ENCODE data around the gene PLCG1. TPM values are rescaled to one million over a fixed set of nuclear protein-coding genes. Genes with fewer than 3 reads are reported as not detected.

Gene PLCG1
- total and polyA plus RNA-seq, 11 donors, result 32.5 to 72.2 (median 52.8) TPM

DNA sequence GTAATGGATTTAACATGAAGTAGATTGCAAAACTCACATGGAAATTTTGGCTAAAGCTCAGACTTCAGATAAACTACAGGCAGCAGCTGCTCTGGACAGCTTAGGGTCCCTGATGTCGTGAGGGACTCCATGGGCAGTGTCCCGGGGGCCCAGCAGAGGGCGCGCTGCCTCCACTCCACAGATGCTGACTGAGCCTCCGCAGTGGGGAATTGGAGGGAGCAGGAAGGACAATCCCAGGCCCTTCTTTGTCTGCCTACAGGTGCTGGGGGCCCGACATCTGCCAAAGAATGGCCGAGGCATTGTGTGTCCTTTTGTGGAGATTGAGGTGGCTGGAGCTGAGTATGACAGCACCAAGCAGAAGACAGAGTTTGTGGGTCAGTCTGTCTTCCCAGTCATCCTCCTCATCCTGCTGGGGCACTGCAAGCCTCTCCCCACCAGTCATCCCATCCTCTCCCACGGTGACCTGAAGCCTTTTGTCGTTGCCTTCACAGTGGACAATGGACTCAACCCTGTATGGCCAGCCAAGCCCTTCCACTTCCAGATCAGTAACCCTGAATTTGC is 35.9 kb downstream of the PLCG1 start:
- H3K36me3 ChIP-seq, result peaks cover 0 to 92% (median 76%) of the 10 kb centered on the region in 9 donors
- no peak for TF ChIP-seq POLR2A (IDR thresholded peaks at IDR 0.05)
- peak; percentile 96 to 99 (median 98) for TF ChIP-seq CTCF (IDR thresholded peaks at IDR 0.05)
- intact Hi-C loops (cut with DNase I), result loop anchor here (1.0 to 10.0 kb wide), 16 partner anchors 36 to 242 kb away; partner anchors contain the start of genes LPIN3 (in 7 of the 10), PLCG1 (in 3 of the 10) and ZHX3 (in 3 of the 10)
- 5 to 14% (median 9%) methylated on average over 9 of the region's 9 CpGs for WGBS, 4 donors
- peak overlapping the region; percentile 68 to 93 (median 84) for H3K27ac ChIP-seq
- H3K27me3 ChIP-seq, result no peaks in the 10 kb centered on the region
- ATAC-seq, result peak; percentile 66 to 83 (median 80)
- no peak overlapping the region for H3K4me3 ChIP-seq
- peaks cover 14 to 71% (median 54%) of the 10 kb centered on the region in 12 donors for H3K4me1 ChIP-seq
- peak; percentile 85 to 92 (median 87) for DNase-seq
- no peaks in the 10 kb centered on the region for H3K9me3 ChIP-seq

- no peaks in the 10 kb centered on the region for H3K9me3 ChIP-seq
- H3K36me3 ChIP-seq, result peaks cover 0 to 85% (median 69%) of the 10 kb centered on the region in 9 donors
- H3K4me3 ChIP-seq, result no peak overlapping the region
- TF ChIP-seq POLR2A (IDR thresholded peaks at IDR 0.05), result no peak
- no peak for TF ChIP-seq CTCF (IDR thresholded peaks at IDR 0.05)
- H3K27ac ChIP-seq, result peak overlapping the region; percentile 54 to 93 (median 82)
- no peaks in the 10 kb centered on the region for H3K27me3 ChIP-seq
- 67 to 91% (median 88%) methylated on average over 1 to 13 of the region's 13 CpGs for WGBS, 4 donors
- peaks cover 14 to 77% (median 60%) of the 10 kb centered on the region in 12 donors for H3K4me1 ChIP-seq
- ATAC-seq (no peak), DNase-seq (peak in 2 of 5 donors; percentile 15 to 48)
- intact Hi-C loops (cut with DNase I), result loop anchor here (1.0 to 10.0 kb wide), 19 partner anchors 37 to 241 kb away; partner anchors contain the start of genes LPIN3 (in 7 of the 10), PLCG1 (in 3 of the 10) and ZHX3 (in 3 of the 10)
Observed at GRCh38 chr20:41173791-41174341, 36.5 kb downstream of the PLCG1 start.

GRCh38 chr20:41174373-41174772 is 37.0 kb downstream of the PLCG1 start:
- no peak overlapping the region for H3K4me3 ChIP-seq
- ATAC-seq, result no peak
- peaks cover 0 to 80% (median 64%) of the 10 kb centered on the region in 9 donors for H3K36me3 ChIP-seq
- peak overlapping the region; percentile 54 to 93 (median 82) for H3K27ac ChIP-seq
- H3K9me3 ChIP-seq, result no peaks in the 10 kb centered on the region
- peaks cover 17 to 82% (median 65%) of the 10 kb centered on the region in 12 donors for H3K4me1 ChIP-seq
- no peaks in the 10 kb centered on the region for H3K27me3 ChIP-seq
- DNase-seq, result peak in 3 of 5 donors; percentile 4 to 17 (median 5)
- TF ChIP-seq POLR2A (IDR thresholded peaks at IDR 0.05), result no peak
- TF ChIP-seq CTCF (IDR thresholded peaks at IDR 0.05), result no peak
- WGBS, 4 donors, result 77 to 95% (median 94%) methylated on average over 7 to 10 of the region's 10 CpGs
- intact Hi-C loops (cut with DNase I), result loop anchor here in 9 of 10 donors (1.0 to 10.0 kb wide), 12 partner anchors 37 to 240 kb away; partner anchors contain the start of genes PLCG1 (in 2 of the 9) and ZHX3 (in 2 of the 9)

DNA sequence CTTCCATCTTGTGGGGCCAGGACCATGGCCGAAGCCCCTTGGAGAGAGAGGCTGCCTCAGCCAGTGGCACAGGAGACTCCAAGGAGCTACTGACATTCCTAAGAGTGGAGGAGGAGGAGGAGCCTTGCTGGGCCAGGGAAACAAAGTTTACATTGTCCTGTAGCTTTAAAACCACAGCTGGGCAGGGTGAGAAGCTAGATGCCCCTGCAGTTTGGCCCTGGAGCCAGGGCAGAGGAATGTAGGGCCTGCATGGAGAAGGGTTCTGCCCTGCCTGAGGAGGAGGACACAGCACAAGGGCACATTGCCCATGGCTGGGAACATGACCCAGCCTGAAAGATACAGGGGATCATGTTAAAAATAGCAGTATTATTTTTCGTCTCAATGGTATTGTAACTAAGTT is 37.4 kb downstream of the PLCG1 start:
- peak overlapping the region; percentile 54 to 93 (median 82) for H3K27ac ChIP-seq
- H3K4me3 ChIP-seq, result no peak overlapping the region
- peaks cover 17 to 82% (median 69%) of the 10 kb centered on the region in 12 donors for H3K4me1 ChIP-seq
- intact Hi-C loops (cut with DNase I), result loop anchor here in 9 of 10 donors (1.0 to 10.0 kb wide), 12 partner anchors 37 to 240 kb away; partner anchors contain the start of genes ZHX3 (in 3 of the 9) and PLCG1 (in 2 of the 9)
- 27 to 67% (median 58%) methylated on average over 1 to 2 of the region's 2 CpGs for WGBS, 4 donors
- peaks cover 0 to 76% (median 60%) of the 10 kb centered on the region in 9 donors for H3K36me3 ChIP-seq
- DNase-seq, result peak in 4 of 5 donors; percentile 47 to 73 (median 58)
- no peaks in the 10 kb centered on the region for H3K9me3 ChIP-seq
- H3K27me3 ChIP-seq, result no peaks in the 10 kb centered on the region
- ATAC-seq, result peak; percentile 30 to 57 (median 44)
- TF ChIP-seq POLR2A (IDR thresholded peaks at IDR 0.05) (no peak), CTCF (IDR thresholded peaks at IDR 0.05) (no peak)
